T-cell (primary cell): Measurements from ENCODE around the gene EFCAB14. TPM values are rescaled to one million over a fixed set of nuclear protein-coding genes. Genes with fewer than 3 reads are reported as not detected.
"Not testable (repeated sequence)": the region's sequence is repeated elsewhere in the genome, so short reads cannot be mapped to it uniquely, and the experiment has no call there.

Experiments
- ATAC-seq, 4 experiments: fragments of 200-7000 bp in 3 of 4; fragments of 150-1000 bp in 1 of 4; cut with Tn5 transposase; replicated peaks in 1 of 4; 1 replicate in 3 of 4; 2 replicates in 1 of 4; pipeline ENCODE4 v1.10.0; 2021; ENCODE audit warnings: moderate library complexity in 3 of 4, mild to moderate bottlenecking in 2 of 4, moderate number of reproducible peaks in 1 of 4
- CTCF ChIA-PET, 2 donors: fragments of 300-600 bp; sonication (Branson Sonifier 250); formaldehyde crosslinking; loops; one replicate each; lab custom pipeline; 2022; ENCODE audit warnings: antibody characterized with exemption in 2 of 2; lab: Charles Lee
- POLR2A ChIA-PET, 2 donors: fragments of 300-600 bp; sonication (Branson Sonifier 250); formaldehyde crosslinking; loops; one replicate each; lab custom pipeline; 2022; ENCODE audit warnings: antibody characterized with exemption in 2 of 2; lab: Charles Lee
- DNase-seq, 35 experiments: peaks; one replicate each; pipeline versions ENCODE4 v3.0.0 to v3.0.0-alpha.2; 2013 to 2023
- H3K27ac ChIP-seq: one replicate; pipeline ENCODE4 v1.5.1; 2013; ENCODE audit warnings: low read length
- H3K27me3 ChIP-seq, 2 experiments: replicated peaks in 1 of 2; 1 replicate in 1 of 2; 2 replicates in 1 of 2; pipeline versions ENCODE4 v1.6.1 to v1.7.0; 2013; ENCODE audit warnings: low read length in 1 of 2, mixed read lengths in 1 of 2; ENCODE audit not compliant: control insufficient read depth in 2 of 2, insufficient read depth in 2 of 2; ENCODE audit errors: extremely low read depth in 1 of 2
- H3K36me3 ChIP-seq, 2 donors: 1 replicate in 1 of 2; 2 replicates in 1 of 2; pipeline versions ENCODE4 v1.6.1 to v1.7.0; 2013; ENCODE audit warnings: low read length in 1 of 2; ENCODE audit not compliant: control insufficient read depth in 2 of 2, insufficient read depth in 1 of 2; ENCODE audit errors: extremely low read depth in 1 of 2
- H3K4me1 ChIP-seq, 2 experiments: 1 replicate in 1 of 2; 2 replicates in 1 of 2; pipeline versions ENCODE4 v1.6.1 to v1.7.0; 2013; ENCODE audit warnings: low read length in 2 of 2, mixed read lengths in 1 of 2; ENCODE audit not compliant: insufficient read depth in 2 of 2, control insufficient read depth in 1 of 2; ENCODE audit errors: extremely low read depth in 1 of 2
- H3K4me3 ChIP-seq, 2 donors: 1 replicate in 1 of 2; 2 replicates in 1 of 2; pipeline versions ENCODE4 v1.5.1 to v1.7.0; 2013; ENCODE audit warnings: mild to moderate bottlenecking in 2 of 2, low read length in 1 of 2, moderate library complexity in 1 of 2; ENCODE audit not compliant: control insufficient read depth in 1 of 2; ENCODE audit errors: extremely low read depth in 1 of 2
- H3K9me3 ChIP-seq: 2 replicates; pipeline ENCODE4 v1.7.0; 2013
- H3K27ac Mint-ChIP-seq, 2 donors: one replicate each; pipeline ENCODE4 v1.8.0; 2020 to 2021; ENCODE audit warnings: mild to moderate bottlenecking in 2 of 2, mixed read lengths in 2 of 2
- H3K27me3 Mint-ChIP-seq, 2 donors: one replicate each; pipeline ENCODE4 v1.8.0; 2021 to 2022; ENCODE audit warnings: mixed read lengths in 2 of 2
- H3K36me3 Mint-ChIP-seq: one replicate; pipeline ENCODE4 v1.8.0; 2021; ENCODE audit warnings: mixed read lengths
- H3K4me1 Mint-ChIP-seq, 3 donors: one replicate each; pipeline ENCODE4 v1.8.0; 2020 to 2022; ENCODE audit warnings: mixed read lengths in 3 of 3, mild to moderate bottlenecking in 1 of 3
- H3K4me3 Mint-ChIP-seq, 3 donors: one replicate each; pipeline ENCODE4 v1.8.0; 2020 to 2022; ENCODE audit warnings: mild to moderate bottlenecking in 3 of 3, mixed read lengths in 3 of 3, moderate library complexity in 3 of 3
- H3K9me3 Mint-ChIP-seq, 3 donors: one replicate each; pipeline ENCODE4 v1.8.0; 2020 to 2022; ENCODE audit warnings: mixed read lengths in 3 of 3
- WGBS: methylation state at CpG from one replicate; pipeline ENCODE4 v1.1.5; 2013; ENCODE audit warnings: missing lambda C conversion rate; ENCODE audit not compliant: insufficient coverage; 5-methylcytosine and 5-hydroxymethylcytosine counted together
- total RNA-seq, 35 experiments: library from RNA in 6 of 35; stranded (reverse) in 6 of 35; fragments of 120-200 nt in 1 of 35; gene quantifications; one replicate each; pipeline versions ENCODE4 v1.2.1 to v1.2.4 and lab custom pipeline; 2013 to 2026

EFCAB14 gene
- total RNA-seq, 5 donors from 2014 or later (not counting 1 experiment from before 2014, with no cell fraction given): 78.0 to 90.2 (median 82.5) TPM

DNA sequence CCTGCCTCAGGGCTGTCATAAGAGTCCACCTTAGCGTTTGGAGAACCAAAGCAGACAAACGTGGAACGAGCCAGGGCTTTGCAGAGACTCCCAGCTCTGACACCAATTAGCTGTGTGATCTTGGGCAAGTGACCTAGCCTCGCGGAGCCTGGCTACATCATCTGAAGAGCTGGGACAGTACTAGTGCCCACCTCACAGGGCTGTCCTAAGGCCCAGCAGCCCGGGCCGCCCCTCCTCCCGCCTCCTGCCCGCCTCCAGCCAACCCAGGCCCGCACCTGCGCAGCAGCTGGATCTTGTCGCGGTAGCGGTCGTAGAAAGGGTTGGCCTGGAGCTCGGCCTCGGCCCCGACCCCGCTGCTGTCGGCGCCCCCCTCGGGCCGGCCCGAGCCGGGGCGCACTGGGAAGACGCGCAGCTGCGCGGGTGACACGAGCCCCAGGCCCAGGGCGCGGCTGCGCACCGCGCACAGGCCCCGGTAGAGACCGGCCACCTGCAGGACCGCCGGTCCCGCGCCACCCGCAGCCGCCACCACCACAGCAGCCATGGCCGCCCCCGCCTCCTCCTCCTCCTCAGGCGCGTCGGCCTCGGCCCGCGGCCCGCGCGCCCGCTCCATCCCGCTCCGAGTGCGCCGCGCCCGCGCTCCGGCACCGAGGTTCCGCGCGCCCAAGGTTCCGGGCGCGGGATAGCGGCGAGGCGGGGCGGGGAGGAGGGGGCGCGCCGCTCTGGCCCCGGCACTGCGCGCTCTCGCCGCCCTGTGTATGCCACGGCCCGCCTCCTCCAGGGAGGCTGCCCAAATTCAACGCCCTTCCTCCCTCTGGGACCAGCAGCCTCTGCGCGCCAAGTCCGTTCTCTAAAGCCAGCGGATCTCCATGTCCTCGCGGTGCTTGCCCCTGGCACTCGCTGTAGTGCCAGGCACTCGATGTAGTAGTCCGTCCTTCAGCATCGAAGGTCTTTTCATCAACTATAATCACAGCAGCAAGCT, 50.8 kb downstream of the EFCAB14 start, which contains the start of gene ATPAF1:
ATPAF1 (minus strand) TSS at position 583 of the 979 bp plus-strand sequence; CDS start at position 541, 42 bp downstream.
- Mint-ChIP-seq H3K36me3 (peaks cover 16% of the 10 kb centered on the region), H3K27me3 (no peaks in the 10 kb centered on the region), H3K9me3 (no peaks in the 10 kb centered on the region), H3K27ac (peak within 1 kb of the TSS; percentile 56 to 64), H3K4me3 (peak within 1 kb of the TSS in 2 of 3 donors; percentile 79 to 82), H3K4me1 (peaks cover 19 to 28% (median 21%) of the 10 kb centered on the region in 3 donors)
- Histone ChIP-seq H3K9me3 (no peaks in the 10 kb centered on the region), H3K36me3 (peaks cover 0 to 22% of the 10 kb centered on the region in 2 donors), H3K27ac (peak within 1 kb of the TSS; percentile 72), H3K27me3 (no peaks in the 10 kb centered on the region), H3K4me1 (peaks cover 6 to 24% of the 10 kb centered on the region in 2 experiments), H3K4me3 (peak within 1 kb of the TSS; percentile 70 to 79)
- POLR2A ChIA-PET: interaction anchor here (0.5 to 1.2 kb wide), 3 partner anchors 8 to 63 kb away, joined by 3 to 4 read pairs (median 4); no protein-coding TSS in a partner anchor
- DNase-seq: peak; percentile 13 to 75 (median 43)
- peak; percentile 86 to 91 (median 88) for ATAC-seq
- WGBS: 2% methylated on average over 85 of the region's 96 CpGs
- CTCF ChIA-PET: interaction anchor here (0.5 to 1.3 kb wide), 4 partner anchors 10 to 1365 kb away, joined by 3 to 4 read pairs (median 3); partner anchors contain the start of gene MKNK1 (in 1 of the 2)

DNA sequence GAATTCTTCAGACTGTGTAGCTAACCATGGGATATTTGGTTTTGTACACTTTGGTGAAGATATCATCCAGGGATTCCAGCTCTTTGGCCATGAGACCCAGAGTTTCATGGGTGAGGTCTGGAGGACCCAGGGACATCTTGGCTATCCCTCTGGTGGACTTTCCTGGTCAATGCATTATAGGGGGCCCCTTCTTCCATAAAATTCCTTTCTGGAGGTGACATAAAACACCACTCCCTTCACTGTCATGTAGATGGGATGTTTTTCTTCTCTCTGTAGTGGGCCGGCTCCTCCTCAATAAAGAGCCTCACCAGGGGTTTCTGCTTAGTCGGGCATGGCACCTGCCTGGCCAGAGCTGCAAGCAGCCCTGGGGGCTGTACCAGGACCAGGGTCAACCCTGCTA, 52.9 kb downstream of the EFCAB14 start:
- Mint-ChIP-seq H3K9me3 (no peaks in the 10 kb centered on the region), H3K4me3 (peak overlapping the region in 2 of 3 donors; percentile 79 to 82), H3K27me3 (no peaks in the 10 kb centered on the region), H3K4me1 (peaks cover 19 to 28% (median 21%) of the 10 kb centered on the region in 3 donors), H3K36me3 (peaks cover 20% of the 10 kb centered on the region), H3K27ac (no peak overlapping the region)
- POLR2A ChIA-PET: no interaction called here
- Histone ChIP-seq H3K27ac (no peak overlapping the region), H3K9me3 (no peaks in the 10 kb centered on the region), H3K4me1 (peaks cover 6 to 24% of the 10 kb centered on the region in 2 experiments), H3K36me3 (peaks cover 0 to 22% of the 10 kb centered on the region in 2 donors), H3K4me3 (no peak overlapping the region), H3K27me3 (no peaks in the 10 kb centered on the region)
- CTCF ChIA-PET: no interaction called here
- no peak for ATAC-seq
- no peak for DNase-seq
- no CpG with 5 or more reads among the region's 2 CpGs for WGBS

DNA sequence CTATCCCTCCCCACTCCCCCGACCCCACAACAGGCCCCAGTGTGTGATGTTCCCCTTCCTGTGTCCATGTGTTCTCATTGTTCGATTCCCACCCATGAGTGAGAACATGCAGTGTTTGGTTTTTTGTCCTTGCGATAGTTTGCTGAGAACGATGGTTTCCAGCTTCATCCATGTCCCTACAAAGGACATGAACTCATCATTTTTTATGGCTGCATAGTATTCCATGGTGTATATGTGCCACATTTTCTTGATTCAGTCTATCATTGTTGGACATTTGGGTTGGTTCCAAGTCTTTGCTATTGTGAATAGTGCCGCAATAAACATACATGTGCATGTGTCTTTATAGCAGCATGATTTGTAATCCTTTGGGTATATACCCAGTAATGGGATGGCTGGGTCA, 56.0 kb downstream of the EFCAB14 start:
- H3K36me3 Mint-ChIP-seq: peaks cover 25% of the 10 kb centered on the region
- H3K27me3 Mint-ChIP-seq, ATAC-seq, H3K4me3 Mint-ChIP-seq, H3K9me3 Mint-ChIP-seq, H3K4me3 ChIP-seq, H3K27ac Mint-ChIP-seq, H3K27ac ChIP-seq, H3K9me3 ChIP-seq, H3K27me3 ChIP-seq, CTCF ChIA-PET, DNase-seq: not testable (repeated sequence)
- POLR2A ChIA-PET: interaction anchor here in 1 of 2 donors (0.7 kb wide), 1 partner anchor 14 kb away, joined by 4 read pairs; no protein-coding TSS in a partner anchor
- peaks cover 27 to 29% (median 28%) of the 10 kb centered on the region in 3 donors for H3K4me1 Mint-ChIP-seq
- Histone ChIP-seq H3K36me3 (peaks cover 0 to 36% of the 10 kb centered on the region in 2 donors), H3K4me1 (peaks cover 6 to 17% of the 10 kb centered on the region in 2 experiments)
- no CpG with 5 or more reads among the region's 5 CpGs for WGBS

DNA sequence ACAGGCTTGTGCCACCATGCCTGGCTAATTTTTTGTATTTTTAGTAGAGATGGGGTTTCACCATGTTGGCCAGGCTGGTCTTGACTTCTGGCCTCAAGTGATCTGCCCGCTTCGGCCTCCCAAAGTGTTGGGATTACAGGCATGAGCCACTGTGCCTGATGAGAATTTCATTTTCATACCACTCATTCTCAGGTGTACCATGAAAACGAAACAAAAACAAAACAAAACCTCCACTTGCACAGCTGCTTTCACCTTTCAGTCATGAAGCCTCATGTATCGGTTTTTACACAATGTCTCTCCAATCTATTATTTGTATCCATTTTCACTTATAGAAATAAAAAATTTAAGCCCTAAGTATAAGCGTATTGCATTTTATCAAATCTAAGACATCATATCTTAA, 58.8 kb downstream of the EFCAB14 start:
- peaks cover 48% of the 10 kb centered on the region for H3K36me3 Mint-ChIP-seq
- not testable (repeated sequence) for H3K9me3 Mint-ChIP-seq, DNase-seq, H3K4me3 ChIP-seq, H3K27me3 ChIP-seq, H3K9me3 ChIP-seq, H3K4me3 Mint-ChIP-seq, H3K27ac ChIP-seq, ATAC-seq, H3K27me3 Mint-ChIP-seq, H3K4me1 ChIP-seq
- peaks cover 7 to 13% (median 9%) of the 10 kb centered on the region in 3 donors for H3K4me1 Mint-ChIP-seq
- ChIA-PET CTCF (interaction anchor here in 1 of 2 donors (1.1 kb wide), 1 partner anchor 56 kb away, joined by 3 read pairs; the partner anchor contains the start of gene MKNK1), POLR2A (interaction anchor here in 1 of 2 donors (0.6 kb wide), 1 partner anchor 50 kb away, joined by 6 read pairs; no protein-coding TSS in a partner anchor)
- 67% methylated on average over 3 of the region's 5 CpGs for whole genome bisulfite sequencing
- peaks cover 7 to 56% of the 10 kb centered on the region in 2 donors for H3K36me3 ChIP-seq
- peak overlapping the region in 1 of 2 donors; percentile 19 for H3K27ac Mint-ChIP-seq

DNA sequence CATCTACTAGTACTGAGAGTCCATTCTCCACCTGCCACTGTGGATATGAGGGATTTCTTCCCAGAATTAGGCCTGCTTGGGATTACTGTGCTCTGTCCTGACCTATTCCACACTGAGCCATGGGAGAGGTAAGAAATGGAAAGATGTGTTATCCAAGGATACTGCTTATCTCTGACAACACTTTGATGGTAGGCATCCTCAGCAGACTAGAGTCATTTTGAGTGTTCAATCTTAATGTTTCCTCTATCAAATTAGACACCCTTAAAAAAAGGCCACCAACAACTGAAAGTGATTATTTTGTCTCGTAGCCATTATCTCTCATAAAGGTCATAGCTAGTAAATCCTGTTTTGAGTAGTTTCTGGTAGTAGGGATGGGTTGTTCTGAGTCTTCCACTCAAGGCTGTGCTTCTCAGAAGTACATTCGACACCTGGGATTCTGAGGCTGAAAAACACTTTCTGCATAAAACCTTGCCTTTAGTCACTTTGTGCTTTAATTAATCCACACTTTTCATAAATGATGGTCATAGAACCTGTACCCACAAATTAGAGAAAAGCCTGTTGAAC, 59.5 kb downstream of the EFCAB14 start:
- no peaks in the 10 kb centered on the region for H3K27me3 ChIP-seq
- no peak overlapping the region for H3K27ac ChIP-seq
- no peak overlapping the region for H3K4me3 Mint-ChIP-seq
- DNase-seq (no peak), ATAC-seq (no peak)
- H3K4me1 Mint-ChIP-seq: peaks cover 0 to 9% (median 8%) of the 10 kb centered on the region in 3 donors
- peaks cover 48% of the 10 kb centered on the region for H3K36me3 Mint-ChIP-seq
- peaks cover 4% of the 10 kb centered on the region for H3K9me3 ChIP-seq
- no peaks in the 10 kb centered on the region for H3K27me3 Mint-ChIP-seq
- POLR2A ChIA-PET: no interaction called here
- H3K9me3 Mint-ChIP-seq: peaks cover 0 to 6% (median 2%) of the 10 kb centered on the region in 3 donors
- no peaks in the 10 kb centered on the region for H3K4me1 ChIP-seq
- CTCF ChIA-PET: interaction anchor here in 1 of 2 donors (0.6 to 1.1 kb wide), 2 partner anchors 55 to 338 kb away, joined by 3 read pairs; partner anchors contain the start of gene MKNK1
- WGBS: no CpG with 5 or more reads among the region's 2 CpGs
- H3K36me3 ChIP-seq: peaks cover 7 to 53% of the 10 kb centered on the region in 2 donors
- no peak overlapping the region for H3K4me3 ChIP-seq
- no peak overlapping the region for H3K27ac Mint-ChIP-seq

DNA sequence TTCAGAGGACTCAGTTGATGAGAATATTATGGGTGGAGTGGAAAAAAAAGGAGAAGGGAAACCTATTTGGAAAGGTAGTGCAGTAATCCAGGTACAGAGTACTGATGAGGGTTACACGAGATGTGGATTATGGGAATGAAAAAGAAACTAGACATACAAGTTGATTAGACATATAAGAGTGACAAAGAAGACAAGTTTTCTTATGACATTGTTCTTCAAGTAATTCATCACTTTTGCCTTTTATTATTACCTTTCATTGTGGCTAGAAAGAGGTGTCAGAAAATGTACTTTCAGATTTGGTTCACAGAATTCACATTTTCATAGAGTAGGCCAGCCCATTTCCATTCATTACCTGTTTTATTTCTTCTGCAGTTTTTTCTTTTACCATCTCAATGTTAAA, 61.1 kb downstream of the EFCAB14 start:
- ATAC-seq (no peak), DNase-seq (no peak)
- Mint-ChIP-seq H3K4me1 (peaks cover 0 to 9% (median 8%) of the 10 kb centered on the region in 3 donors), H3K27me3 (no peaks in the 10 kb centered on the region), H3K27ac (no peak overlapping the region), H3K36me3 (peaks cover 50% of the 10 kb centered on the region), H3K9me3 (peaks cover 0 to 6% (median 2%) of the 10 kb centered on the region in 3 donors), H3K4me3 (no peak overlapping the region)
- CTCF ChIA-PET: interaction anchor here in 1 of 2 donors (0.7 kb wide), 1 partner anchor 168 kb away, joined by 3 read pairs; the partner anchor contains the start of gene DMBX1
- no peaks in the 10 kb centered on the region for H3K4me1 ChIP-seq
- H3K27ac ChIP-seq: no peak overlapping the region
- peaks cover 4% of the 10 kb centered on the region for H3K9me3 ChIP-seq
- no peaks in the 10 kb centered on the region for H3K27me3 ChIP-seq
- H3K36me3 ChIP-seq: peaks cover 7 to 57% of the 10 kb centered on the region in 2 donors
- no CpG with 5 or more reads among the region's 1 CpG for WGBS
- POLR2A ChIA-PET: no interaction called here
- H3K4me3 ChIP-seq: no peak overlapping the region
